IMR-90 (cell line): ENCODE data around the gene L1CAM. TPM values are rescaled to one million over a fixed set of nuclear protein-coding genes. Genes with fewer than 3 reads are reported as not detected.

Source experiments
- ATAC-seq: fragments of 200-7000 bp; cut with Tn5 transposase; 2 replicates; pipeline ENCODE4 v1.9.1; 2020; ENCODE audit warnings: low read depth, mild to moderate bottlenecking, moderate library complexity
- BruUV-seq: library from RNA; stranded (reverse); fragments of 400-500 nt; replicated peaks from 2 replicates; lab custom pipeline; 2021; lab: Mats Ljungman, UMichigan
- CTCF ChIA-PET: fragments of 300-600 bp; formaldehyde crosslinking; extraction: SDS; loops from one replicate; lab custom pipeline; 2021; ENCODE audit warnings: antibody characterized with exemption; lab: Yijun Ruan, JAX
- POLR2A ChIA-PET: fragments of 300-600 bp; sonication (Branson Sonifier 250); formaldehyde crosslinking; loops from one replicate; lab custom pipeline; 2022; ENCODE audit warnings: antibody characterized with exemption; ENCODE audit not compliant: unreplicated experiment; lab: Charles Lee
- DNase-seq: peaks from one replicate; pipeline ENCODE4 v3.0.0; 2013
- H2AFZ ChIP-seq: replicated peaks from 2 replicates; pipeline ENCODE3; 2013; ENCODE audit warnings: low read length, mild to moderate bottlenecking; ENCODE audit not compliant: poor library complexity
- H2AK5ac ChIP-seq: 2 replicates; pipeline ENCODE4 v1.6.1; 2013; ENCODE audit warnings: low read depth, low read length, inconsistent platforms
- H2AK9ac ChIP-seq: replicated peaks from 2 replicates; pipeline ENCODE3; 2013; ENCODE audit warnings: mild to moderate bottlenecking, low read depth, low read length, moderate library complexity; ENCODE audit not compliant: poor library complexity
- H2BK120ac ChIP-seq: 2 replicates; pipeline ENCODE4 v1.6.1; 2013; ENCODE audit warnings: low read depth, low read length, inconsistent platforms
- H2BK15ac ChIP-seq: 3 replicates; pipeline ENCODE4 v1.6.1; 2013; ENCODE audit warnings: low read depth, low read length, inconsistent platforms
- H2BK20ac ChIP-seq: 2 replicates; pipeline ENCODE4 v1.6.1; 2013; ENCODE audit warnings: low read depth, mild to moderate bottlenecking, inconsistent platforms, low read length, moderate library complexity
- H2BK5ac ChIP-seq: 2 replicates; pipeline ENCODE4 v1.6.1; 2013; ENCODE audit warnings: mild to moderate bottlenecking, low read depth, low read length, inconsistent platforms; ENCODE audit not compliant: poor library complexity, severe bottlenecking
- H3K14ac ChIP-seq: replicated peaks from 2 replicates; pipeline ENCODE4 v1.6.1; 2013; ENCODE audit warnings: low read depth, low read length, inconsistent platforms
- H3K18ac ChIP-seq: 2 replicates; pipeline ENCODE4 v1.6.1; 2013; ENCODE audit warnings: low read depth, low read length, control low read depth
- H3K23ac ChIP-seq: 2 replicates; pipeline ENCODE4 v1.6.1; 2013; ENCODE audit warnings: low read depth, low read length, inconsistent platforms
- H3K27ac ChIP-seq: 2 replicates; pipeline ENCODE4 v1.5.1; 2013; ENCODE audit warnings: mild to moderate bottlenecking, control low read depth, low read length; ENCODE audit not compliant: insufficient read depth
- H3K27me3 ChIP-seq: 2 replicates; pipeline ENCODE4 v1.6.1; 2013; ENCODE audit warnings: low read length; ENCODE audit not compliant: control insufficient read depth, insufficient read depth
- H3K36me3 ChIP-seq: 2 replicates; pipeline ENCODE4 v1.6.1; 2013; ENCODE audit warnings: low read length, mixed read lengths; ENCODE audit not compliant: control insufficient read depth, insufficient read depth
- H3K4ac ChIP-seq: 2 replicates; pipeline ENCODE4 v1.6.1; 2013; ENCODE audit warnings: low read depth, low read length, inconsistent platforms
- H3K4me1 ChIP-seq: 2 replicates; pipeline ENCODE4 v1.6.1; 2013; ENCODE audit warnings: low read length, mixed read lengths; ENCODE audit not compliant: control insufficient read depth, insufficient read depth
- H3K4me2 ChIP-seq: 2 replicates; pipeline ENCODE4 v1.6.1; 2013; ENCODE audit warnings: low read depth, mild to moderate bottlenecking, control low read depth, low read length, moderate library complexity
- H3K4me3 ChIP-seq: 2 replicates; pipeline ENCODE4 v1.5.1; 2013; ENCODE audit warnings: low read depth, mild to moderate bottlenecking, control low read depth, low read length, moderate library complexity; ENCODE audit not compliant: insufficient read depth
- H3K56ac ChIP-seq: 2 replicates; pipeline ENCODE4 v1.6.1; 2013; ENCODE audit warnings: low read length, inconsistent platforms; ENCODE audit not compliant: insufficient read depth; ENCODE audit errors: extremely low read depth
- H3K79me1 ChIP-seq, 2 experiments: 2 replicates each; pipeline ENCODE4 v1.6.1; 2013; ENCODE audit warnings: low read length in 2 of 2, inconsistent platforms in 1 of 2, low read depth in 1 of 2
- H3K9ac ChIP-seq: 2 replicates; pipeline ENCODE4 v1.6.1; 2013; ENCODE audit warnings: low read depth, low read length, control low read depth
- H3K9me1 ChIP-seq: 2 replicates; pipeline ENCODE4 v1.6.1; 2013; ENCODE audit warnings: low read length, inconsistent platforms; ENCODE audit not compliant: insufficient read depth
- H3K9me3 ChIP-seq: 2 replicates; pipeline ENCODE4 v1.6.1; 2013; ENCODE audit warnings: low read length; ENCODE audit not compliant: control insufficient read depth, insufficient read depth
- H4K20me1 ChIP-seq: 2 replicates; pipeline ENCODE4 v1.6.1; 2013; ENCODE audit warnings: low read length, inconsistent platforms; ENCODE audit not compliant: insufficient read depth
- H4K5ac ChIP-seq: 2 replicates; pipeline ENCODE4 v1.6.1; 2013; ENCODE audit warnings: mild to moderate bottlenecking, low read depth, low read length, control low read depth
- H4K8ac ChIP-seq, 2 experiments: 2 replicates each; pipeline ENCODE4 v1.6.1; 2013; ENCODE audit warnings: low read depth in 2 of 2, low read length in 2 of 2, control low read depth in 1 of 2, inconsistent platforms in 1 of 2
- H4K91ac ChIP-seq: 2 replicates; pipeline ENCODE4 v1.6.1; 2013; ENCODE audit warnings: low read depth, low read length, inconsistent platforms; ENCODE audit not compliant: insufficient read depth
- BHLHE40 ChIP-seq: fragments of 150-350 bp; IDR thresholded peaks from 2 replicates; pipeline ENCODE4 v1.6.1; 2016; ENCODE audit warnings: mild to moderate bottlenecking, low read depth, low read length
- CEBPB ChIP-seq: IDR thresholded peaks from 2 replicates; pipeline ENCODE4 v1.6.1; 2012; ENCODE audit warnings: low read depth, low read length, improper control_type of control experiment
- CHD1 ChIP-seq: IDR thresholded peaks from 2 replicates; pipeline ENCODE4 v1.6.1; 2012; ENCODE audit warnings: low read depth, low read length, improper control_type of control experiment
- FOS ChIP-seq: fragments of 150-350 bp; IDR thresholded peaks from 2 replicates; pipeline ENCODE4 v1.6.1; 2016; ENCODE audit warnings: low read depth, low read length
- MAFK ChIP-seq: IDR thresholded peaks from 2 replicates; pipeline ENCODE4 v1.6.1; 2012; ENCODE audit warnings: low read depth, low read length, improper control_type of control experiment
- MAZ ChIP-seq: IDR thresholded peaks from 2 replicates; pipeline ENCODE4 v1.6.1; 2012; ENCODE audit warnings: low read depth, mild to moderate bottlenecking, low read length, improper control_type of control experiment, moderate library complexity, borderline replicate concordance
- MXI1 ChIP-seq: IDR thresholded peaks from 2 replicates; pipeline ENCODE4 v1.6.1; 2012; ENCODE audit warnings: low read depth, mild to moderate bottlenecking, low read length, moderate library complexity, borderline replicate concordance
- NFE2L2 ChIP-seq: fragments of 150-350 bp; IDR thresholded peaks from 2 replicates; pipeline ENCODE4 v1.6.1; 2016; ENCODE audit warnings: low read depth, mild to moderate bottlenecking, low read length
- POLR2A ChIP-seq: IDR thresholded peaks from 2 replicates; pipeline ENCODE4 v1.6.1; 2012; ENCODE audit warnings: mild to moderate bottlenecking, low read depth, low read length
- RAD21 ChIP-seq: IDR thresholded peaks from 2 replicates; pipeline ENCODE4 v1.6.1; 2012; ENCODE audit warnings: low read length, improper control_type of control experiment
- RCOR1 ChIP-seq: IDR thresholded peaks from 2 replicates; pipeline ENCODE4 v1.6.1; 2012; ENCODE audit warnings: mild to moderate bottlenecking, low read length, improper control_type of control experiment; ENCODE audit not compliant: insufficient replicate concordance
- RFX5 ChIP-seq: IDR thresholded peaks from 2 replicates; pipeline ENCODE4 v1.8.0; 2012; ENCODE audit warnings: low read depth, mild to moderate bottlenecking, low read length, moderate library complexity
- SMC3 ChIP-seq: fragments of 150-350 bp; IDR thresholded peaks from 2 replicates; pipeline ENCODE4 v1.6.1; 2016; ENCODE audit warnings: low read depth, mild to moderate bottlenecking, antibody characterized with exemption, low read length, moderate library complexity
- WGBS, 2 experiments: methylation state at CpG; one replicate each; pipeline versions ENCODE4 v1.1.5 to v1.1.7; 2013; ENCODE audit warnings: missing lambda C conversion rate in 2 of 2; ENCODE audit not compliant: insufficient read length in 1 of 2; ENCODE audit errors: extremely low coverage in 2 of 2; 5-methylcytosine and 5-hydroxymethylcytosine counted together
- dilution Hi-C: fragments of 300-500 bp; cut with HindIII; formaldehyde crosslinking; loops from one replicate; pipeline ENCODE4 v1.14.3; 2018; ENCODE audit warnings: low sequenced_read_pairs; ENCODE audit not compliant: unreplicated experiment
- in situ Hi-C: fragments of 300-500 bp; cut with MboI; formaldehyde crosslinking; loops from 3 replicates; pipeline ENCODE4 v1.14.3; 2019; ENCODE audit warnings: low sequenced_read_pairs, inconsistent platforms, mixed read lengths
- intact Hi-C: fragments of 100-400 bp; cut with micrococcal nuclease; formaldehyde crosslinking; loops from 2 replicates; pipeline ENCODE4 v1.10.0; 2022
- polyA plus RNA-seq, 3 experiments: library from polyadenylated mRNA; depleted of rRNA; stranded (reverse); fragments of >200 nt; gene quantifications; 2 replicates each; pipeline ENCODE4 v1.2.3, GENCODE V29; 2012; ENCODE audit warnings: low replicate concordance in 1 of 3
- total RNA-seq: library from RNA; depleted of rRNA; stranded (reverse); fragments of >200 nt; gene quantifications from 2 replicates; pipeline ENCODE4 v1.2.3, GENCODE V29; 2012
- TF ChIP-seq, protein P1 (sequence below): fragments of 150-350 bp; IDR thresholded peaks from 2 replicates; pipeline ENCODE4 v1.6.1; 2017; ENCODE audit warnings: mild to moderate bottlenecking, antibody characterized with exemption, low read length, low read depth
- TF ChIP-seq, protein P2 (sequence below): fragments of 150-350 bp; IDR thresholded peaks from 2 replicates; pipeline ENCODE4 v1.6.1; 2016; ENCODE audit warnings: low read depth, mild to moderate bottlenecking, low read length, moderate library complexity, borderline replicate concordance
- TF ChIP-seq, protein P3 (sequence below): conservative IDR thresholded peaks from 2 replicates; pipeline ENCODE4 v1.5.1; 2012; ENCODE audit warnings: mild to moderate bottlenecking, low read depth, low read length, improper control_type of control experiment

Gene L1CAM
- total and polyA plus RNA-seq, 2 of the 4 experiments (the other 2 are of a cell fraction): 0.36 to 1.9 TPM

DNA sequence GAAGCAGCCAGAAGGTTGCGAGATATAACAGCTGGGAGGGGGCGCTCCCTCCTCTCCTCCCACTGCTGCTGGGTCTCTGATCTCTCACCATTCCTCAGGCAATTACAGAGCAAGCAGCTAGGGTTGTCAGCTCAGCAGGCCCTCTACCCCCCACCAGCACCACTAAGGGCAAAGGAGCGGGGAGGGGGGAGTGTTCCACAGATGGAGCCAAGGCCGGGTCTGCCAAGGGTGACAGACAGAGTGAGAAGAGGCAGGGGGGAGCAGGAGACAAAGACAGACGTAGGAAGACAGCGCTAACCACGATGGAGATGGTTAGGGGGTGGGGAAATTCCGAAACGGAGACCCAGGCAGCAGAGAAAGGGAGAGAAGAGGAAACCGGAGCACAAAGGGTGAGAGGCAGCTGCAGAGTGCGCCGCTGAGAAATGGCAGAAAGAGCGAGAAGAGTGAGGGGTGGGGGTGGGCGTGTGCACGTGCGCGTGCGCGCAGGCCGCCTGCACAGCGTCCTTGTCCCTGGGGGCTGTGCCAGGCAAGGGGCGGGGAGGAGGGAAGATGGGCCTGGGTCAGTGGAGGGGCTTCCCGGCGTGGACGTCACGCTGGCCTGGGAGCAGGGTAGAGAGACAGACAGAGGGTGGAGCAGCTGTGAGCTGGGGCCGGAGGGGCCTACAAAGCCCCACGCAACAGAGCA is 6.9 kb downstream of the L1CAM start:
- Histone ChIP-seq H3K4me2 (no peak overlapping the region), H3K27ac (no peak overlapping the region), H2AK5ac (no peak overlapping the region), H3K9me1 (no peaks in the 10 kb centered on the region), H3K23ac (no peak overlapping the region), H4K5ac (no peak overlapping the region), H2BK20ac (no peak overlapping the region), H3K36me3 (no peaks in the 10 kb centered on the region), H3K79me1 (no peaks in the 10 kb centered on the region), H4K8ac (no peak overlapping the region), H3K9me3 (no peaks in the 10 kb centered on the region), H3K4ac (no peak overlapping the region), H2AK9ac (no peak overlapping the region), H3K27me3 (peaks cover 35% of the 10 kb centered on the region), H3K4me3 (no peak overlapping the region), H4K20me1 (no peaks in the 10 kb centered on the region; the same call in 1 of the 2 replicates), H3K56ac (no peak overlapping the region), H2BK120ac (no peak overlapping the region), H2BK15ac (no peak overlapping the region), H3K18ac (no peak overlapping the region), H3K9ac (no peak overlapping the region), H4K91ac (no peak overlapping the region), H3K14ac (no peak overlapping the region), H3K4me1 (no peaks in the 10 kb centered on the region), H2BK5ac (no peak overlapping the region), H2AFZ (no peak overlapping the region)
- 16% methylated on average over 13 of the region's 28 CpGs; no CpG with 5 or more reads in 1 of the 2 experiments for WGBS, 2 experiments
- no peak for DNase-seq
- intact Hi-C loops: no loop called here
- dilution Hi-C loops: no loop called here
- no peak for ATAC-seq
- BruUV-seq: no TSS peak
- TF ChIP-seq, protein P1, sequence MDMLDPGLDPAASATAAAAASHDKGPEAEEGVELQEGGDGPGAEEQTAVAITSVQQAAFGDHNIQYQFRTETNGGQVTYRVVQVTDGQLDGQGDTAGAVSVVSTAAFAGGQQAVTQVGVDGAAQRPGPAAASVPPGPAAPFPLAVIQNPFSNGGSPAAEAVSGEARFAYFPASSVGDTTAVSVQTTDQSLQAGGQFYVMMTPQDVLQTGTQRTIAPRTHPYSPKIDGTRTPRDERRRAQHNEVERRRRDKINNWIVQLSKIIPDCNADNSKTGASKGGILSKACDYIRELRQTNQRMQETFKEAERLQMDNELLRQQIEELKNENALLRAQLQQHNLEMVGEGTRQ: no peak
- no peak for TF ChIP-seq RFX5
- TF ChIP-seq CEBPB: no peak
- TF ChIP-seq SMC3: no peak
- TF ChIP-seq NFE2L2: no peak
- TF ChIP-seq RAD21: no peak
- TF ChIP-seq, protein P2, sequence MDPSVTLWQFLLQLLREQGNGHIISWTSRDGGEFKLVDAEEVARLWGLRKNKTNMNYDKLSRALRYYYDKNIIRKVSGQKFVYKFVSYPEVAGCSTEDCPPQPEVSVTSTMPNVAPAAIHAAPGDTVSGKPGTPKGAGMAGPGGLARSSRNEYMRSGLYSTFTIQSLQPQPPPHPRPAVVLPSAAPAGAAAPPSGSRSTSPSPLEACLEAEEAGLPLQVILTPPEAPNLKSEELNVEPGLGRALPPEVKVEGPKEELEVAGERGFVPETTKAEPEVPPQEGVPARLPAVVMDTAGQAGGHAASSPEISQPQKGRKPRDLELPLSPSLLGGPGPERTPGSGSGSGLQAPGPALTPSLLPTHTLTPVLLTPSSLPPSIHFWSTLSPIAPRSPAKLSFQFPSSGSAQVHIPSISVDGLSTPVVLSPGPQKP: no peak
- no peak for TF ChIP-seq FOS
- no peak for TF ChIP-seq RCOR1
- TF ChIP-seq, protein P3, sequence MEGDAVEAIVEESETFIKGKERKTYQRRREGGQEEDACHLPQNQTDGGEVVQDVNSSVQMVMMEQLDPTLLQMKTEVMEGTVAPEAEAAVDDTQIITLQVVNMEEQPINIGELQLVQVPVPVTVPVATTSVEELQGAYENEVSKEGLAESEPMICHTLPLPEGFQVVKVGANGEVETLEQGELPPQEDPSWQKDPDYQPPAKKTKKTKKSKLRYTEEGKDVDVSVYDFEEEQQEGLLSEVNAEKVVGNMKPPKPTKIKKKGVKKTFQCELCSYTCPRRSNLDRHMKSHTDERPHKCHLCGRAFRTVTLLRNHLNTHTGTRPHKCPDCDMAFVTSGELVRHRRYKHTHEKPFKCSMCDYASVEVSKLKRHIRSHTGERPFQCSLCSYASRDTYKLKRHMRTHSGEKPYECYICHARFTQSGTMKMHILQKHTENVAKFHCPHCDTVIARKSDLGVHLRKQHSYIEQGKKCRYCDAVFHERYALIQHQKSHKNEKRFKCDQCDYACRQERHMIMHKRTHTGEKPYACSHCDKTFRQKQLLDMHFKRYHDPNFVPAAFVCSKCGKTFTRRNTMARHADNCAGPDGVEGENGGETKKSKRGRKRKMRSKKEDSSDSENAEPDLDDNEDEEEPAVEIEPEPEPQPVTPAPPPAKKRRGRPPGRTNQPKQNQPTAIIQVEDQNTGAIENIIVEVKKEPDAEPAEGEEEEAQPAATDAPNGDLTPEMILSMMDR: no peak
- no peak for TF ChIP-seq MAFK
- TF ChIP-seq BHLHE40: no peak
- no peak for TF ChIP-seq CHD1
- TF ChIP-seq POLR2A: no peak
- TF ChIP-seq MXI1: no peak
- no peak for TF ChIP-seq MAZ
- ChIA-PET POLR2A (no interaction called here), CTCF (no interaction called here)
- in situ Hi-C loops: no loop called here
